Gastroesophageal sphincter (tissue), 4 donors: Measurements from ENCODE around the gene ITK. TPM values are rescaled to one million over a fixed set of nuclear protein-coding genes. Genes with fewer than 3 reads are reported as not detected.

Experiments
- ATAC-seq: fragments of 150-250 bp; one replicate; pipeline ENCODE4 v1.9.1; 2016; ENCODE audit warnings: mild to moderate bottlenecking, moderate library complexity
- H3K27ac ChIP-seq, 4 donors: fragments of 200-600 bp; sonication (generic) in 3 of 4; 1 replicate in 3 of 4; 2 replicates in 1 of 4; pipeline ENCODE4 v1.5.1; 2016 to 2019
- H3K27me3 ChIP-seq: fragments of 200-600 bp; sonication (generic); one replicate; pipeline ENCODE4 v1.5.1; 2019
- H3K36me3 ChIP-seq, 2 donors: fragments of 200-600 bp; sonication (generic); one replicate each; pipeline ENCODE4 v1.5.1; 2019; ENCODE audit warnings: control low read depth in 1 of 2
- H3K4me1 ChIP-seq, 3 donors: fragments of 200-600 bp; sonication (generic); 1 replicate in 2 of 3; 2 replicates in 1 of 3; pipeline ENCODE4 v1.5.1; 2016 to 2019; ENCODE audit warnings: control low read depth in 2 of 3
- H3K4me3 ChIP-seq, 2 donors: fragments of 200-600 bp; sonication (generic); one replicate each; pipeline ENCODE4 v1.5.1; 2019; ENCODE audit warnings: mild to moderate bottlenecking in 1 of 2, moderate library complexity in 1 of 2
- H3K9me3 ChIP-seq, 3 donors: fragments of 200-600 bp; sonication (generic); one replicate each; pipeline ENCODE4 v1.5.1; 2017 to 2019; ENCODE audit warnings: control low read depth in 2 of 3
- EP300 ChIP-seq: sonication (generic); formaldehyde crosslinking; IDR thresholded peaks from one replicate; pipeline ENCODE4 v1.6.1; 2017; ENCODE audit warnings: antibody characterized with exemption, mild to moderate bottlenecking
- POLR2A ChIP-seq, 2 donors: fragments of 450-650 bp; IDR thresholded peaks; one replicate each; pipeline ENCODE4 v1.6.1; 2017; ENCODE audit warnings: antibody characterized with exemption in 2 of 2, mild to moderate bottlenecking in 2 of 2, moderate library complexity in 1 of 2
- POLR2AphosphoS5 ChIP-seq: sonication (generic); formaldehyde crosslinking; IDR thresholded peaks from one replicate; pipeline ENCODE4 v1.6.1; 2017; ENCODE audit warnings: antibody characterized with exemption
- WGBS, 2 donors: methylation state at CpG; one replicate each; pipeline ENCODE4 v1.1.5; 2018; ENCODE audit warnings: low coverage in 1 of 2; 5-methylcytosine and 5-hydroxymethylcytosine counted together
- total RNA-seq, 4 donors: library from RNA; depleted of rRNA; stranded (reverse); fragments of >200 nt; gene quantifications; one replicate each; pipeline ENCODE4 v1.1.0, GENCODE V29; 2016
- TF ChIP-seq, protein P1 (sequence below), 4 experiments: fragments of 200-600 bp in 2 of 4; fragments of 450-650 bp in 2 of 4; sonication (generic) in 1 of 4; IDR thresholded peaks; one replicate each; pipeline ENCODE4 v1.5.1; 2017 to 2019; ENCODE audit warnings: antibody characterized with exemption in 4 of 4, mild to moderate bottlenecking in 2 of 4, moderate library complexity in 2 of 4

ITK gene
- 1 to 10 TPM in 3 of 4 donors, under 1 TPM in 1; 0.52 to 3.1 (median 1.8) TPM for total RNA-seq

DNA sequence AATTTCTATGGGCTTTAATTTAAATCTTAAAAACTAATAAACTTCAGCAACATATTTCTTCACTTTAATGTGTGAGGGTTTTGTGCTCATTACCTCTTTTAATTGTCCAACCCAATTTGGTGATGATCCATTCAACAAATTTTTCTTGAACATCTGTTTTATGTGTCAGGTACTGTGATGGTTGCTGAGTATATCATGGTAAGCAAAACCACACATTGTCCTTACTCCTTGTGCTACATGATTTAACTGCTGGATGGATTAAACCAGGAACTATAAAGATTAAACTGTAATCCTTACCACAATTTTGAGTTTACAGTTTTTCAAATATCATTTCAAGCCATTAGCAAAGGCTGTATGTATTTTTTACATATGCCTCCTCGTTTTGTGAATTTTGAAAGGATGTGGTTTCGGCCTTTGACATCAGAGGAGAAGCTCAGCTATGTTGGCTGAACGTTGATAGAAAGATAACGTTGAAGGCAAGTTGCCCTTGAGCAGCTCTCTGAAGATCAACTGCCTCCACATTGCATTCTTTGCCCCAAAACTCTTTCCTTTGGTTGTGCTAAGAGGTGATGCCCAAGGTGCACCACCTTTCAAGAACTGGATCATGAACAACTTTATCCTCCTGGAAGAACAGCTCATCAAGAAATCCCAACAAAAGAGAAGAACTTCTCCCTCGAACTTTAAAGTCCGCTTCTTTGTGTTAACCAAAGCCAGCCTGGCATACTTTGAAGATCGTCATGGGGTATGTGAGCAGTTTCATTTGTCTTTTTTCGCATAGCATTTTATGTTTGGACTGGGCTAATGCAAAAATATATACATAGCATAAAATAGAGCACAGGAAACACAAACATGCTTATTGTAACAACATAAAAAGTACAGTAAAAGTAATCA lies at the start of gene ITK:
Gene ITK (plus strand): TSS at position 467 of the 891 bp plus-strand sequence. CDS start 138 bp downstream, at position 605.
- ATAC-seq: no peak
- no peaks in the 10 kb centered on the region for H3K4me1 ChIP-seq
- H3K27ac ChIP-seq: no peak within 1 kb of the TSS
- no peaks in the 10 kb centered on the region for H3K36me3 ChIP-seq
- no peak within 1 kb of the TSS for H3K4me3 ChIP-seq
- peaks cover 0 to 5% (median 0%) of the 10 kb centered on the region in 3 donors for H3K9me3 ChIP-seq
- 75 to 82% methylated on average over 7 to 8 of the region's 8 CpGs for WGBS, 2 donors
- TF ChIP-seq, protein P1, sequence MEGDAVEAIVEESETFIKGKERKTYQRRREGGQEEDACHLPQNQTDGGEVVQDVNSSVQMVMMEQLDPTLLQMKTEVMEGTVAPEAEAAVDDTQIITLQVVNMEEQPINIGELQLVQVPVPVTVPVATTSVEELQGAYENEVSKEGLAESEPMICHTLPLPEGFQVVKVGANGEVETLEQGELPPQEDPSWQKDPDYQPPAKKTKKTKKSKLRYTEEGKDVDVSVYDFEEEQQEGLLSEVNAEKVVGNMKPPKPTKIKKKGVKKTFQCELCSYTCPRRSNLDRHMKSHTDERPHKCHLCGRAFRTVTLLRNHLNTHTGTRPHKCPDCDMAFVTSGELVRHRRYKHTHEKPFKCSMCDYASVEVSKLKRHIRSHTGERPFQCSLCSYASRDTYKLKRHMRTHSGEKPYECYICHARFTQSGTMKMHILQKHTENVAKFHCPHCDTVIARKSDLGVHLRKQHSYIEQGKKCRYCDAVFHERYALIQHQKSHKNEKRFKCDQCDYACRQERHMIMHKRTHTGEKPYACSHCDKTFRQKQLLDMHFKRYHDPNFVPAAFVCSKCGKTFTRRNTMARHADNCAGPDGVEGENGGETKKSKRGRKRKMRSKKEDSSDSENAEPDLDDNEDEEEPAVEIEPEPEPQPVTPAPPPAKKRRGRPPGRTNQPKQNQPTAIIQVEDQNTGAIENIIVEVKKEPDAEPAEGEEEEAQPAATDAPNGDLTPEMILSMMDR (IDR thresholded peaks at IDR 0.05): no peak
- no peak for TF ChIP-seq POLR2A (IDR thresholded peaks at IDR 0.05)
- TF ChIP-seq POLR2AphosphoS5: no peak
- TF ChIP-seq EP300: no peak
- peaks cover 5% of the 10 kb centered on the region for H3K27me3 ChIP-seq

DNA sequence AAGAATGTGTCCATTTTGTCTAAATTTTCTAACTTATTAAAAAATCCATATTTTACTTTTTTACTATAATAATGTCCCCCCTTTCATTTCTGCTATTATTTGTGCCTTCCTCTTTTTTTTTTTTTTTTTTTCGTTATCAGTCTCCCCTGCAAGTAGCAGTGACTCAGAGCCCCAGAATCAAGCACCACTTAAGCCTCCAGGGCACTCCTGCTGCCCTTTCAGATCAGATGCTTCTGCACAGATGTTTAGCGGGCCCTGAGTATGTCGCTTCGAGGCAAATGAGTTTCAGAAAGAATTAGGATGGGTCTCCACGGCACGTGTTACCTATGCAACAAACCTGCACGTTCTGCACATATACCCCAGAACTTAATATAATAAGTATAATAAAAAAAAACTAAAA lies 49.7 kb upstream of the ITK start:
- H3K27me3 ChIP-seq: no peaks in the 10 kb centered on the region
- whole genome bisulfite sequencing, 2 donors: 68 to 72% methylated on average over 4 to 7 of the region's 7 CpGs
- no peak for ATAC-seq

DNA sequence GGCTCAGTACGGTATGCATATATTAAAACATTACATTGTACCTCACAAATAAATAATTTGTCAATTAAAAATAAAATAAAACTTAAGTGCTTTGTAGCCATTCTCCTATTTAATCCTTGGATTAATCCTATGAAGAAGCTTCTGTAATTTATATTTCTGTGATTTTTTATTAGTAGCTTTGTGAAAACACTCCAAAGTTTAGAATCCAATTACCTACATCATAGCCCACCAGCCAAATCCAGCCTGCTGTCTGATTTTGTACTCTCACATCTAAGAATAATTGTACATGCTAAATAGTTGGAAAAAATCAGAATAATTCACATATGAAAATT lies 48.4 kb upstream of the ITK start:
- Histone ChIP-seq H3K4me3 (no peak overlapping the region), H3K4me1 (no peaks in the 10 kb centered on the region), H3K27ac (no peak overlapping the region), H3K9me3 (no peaks in the 10 kb centered on the region), H3K36me3 (peaks cover 0 to 14% of the 10 kb centered on the region in 2 donors), H3K27me3 (no peaks in the 10 kb centered on the region)
- 15 to 43% methylated on average over 1 of the region's 1 CpG for WGBS, 2 donors
- no peak for ATAC-seq
- TF ChIP-seq EP300: no peak

More for the DNA sequence above, 49.7 kb upstream of the ITK start:
- TF ChIP-seq POLR2A (IDR thresholded peaks at IDR 0.05) (no peak), POLR2AphosphoS5 (no peak), EP300 (no peak)
- TF ChIP-seq, protein P1 (IDR thresholded peaks at IDR 0.05): no peak
- no peak overlapping the region for H3K4me3 ChIP-seq
- H3K4me1 ChIP-seq: no peaks in the 10 kb centered on the region
- no peak overlapping the region for H3K27ac ChIP-seq
- H3K9me3 ChIP-seq: no peaks in the 10 kb centered on the region
- H3K36me3 ChIP-seq: peaks cover 0 to 2% of the 10 kb centered on the region in 2 donors

DNA sequence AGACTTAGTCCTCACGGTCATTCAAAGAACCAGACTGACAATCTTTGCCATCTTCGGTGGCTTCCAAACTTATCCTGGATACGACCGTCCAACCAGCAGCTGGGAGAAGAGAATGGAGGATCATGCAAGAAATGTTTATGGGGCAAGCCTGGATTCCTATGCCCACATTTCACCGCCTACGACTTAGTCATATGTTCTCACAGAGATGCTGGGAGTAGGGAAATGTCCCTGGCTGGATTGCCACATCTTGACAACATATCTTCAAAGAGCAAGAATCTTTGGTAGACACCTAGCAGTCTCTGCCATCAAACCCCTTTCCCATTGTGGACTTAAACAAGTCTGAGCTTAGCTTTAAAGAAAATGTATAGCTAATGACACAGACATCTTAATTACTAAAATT lies 42.9 kb upstream of the ITK start:
- Histone ChIP-seq H3K36me3 (peaks cover 0 to 35% of the 10 kb centered on the region in 2 donors), H3K4me3 (no peak overlapping the region), H3K27ac (no peak overlapping the region), H3K4me1 (peaks cover 0 to 17% (median 9%) of the 10 kb centered on the region in 3 donors), H3K9me3 (no peaks in the 10 kb centered on the region), H3K27me3 (no peaks in the 10 kb centered on the region)
- no peak for TF ChIP-seq POLR2A (IDR thresholded peaks at IDR 0.05)
- TF ChIP-seq POLR2AphosphoS5: no peak
- no peak for TF ChIP-seq EP300
- TF ChIP-seq, protein P1 (IDR thresholded peaks at IDR 0.05): no peak
- WGBS, 2 donors: 72 to 100% methylated on average over 2 to 6 of the region's 6 CpGs
- no peak for ATAC-seq

DNA sequence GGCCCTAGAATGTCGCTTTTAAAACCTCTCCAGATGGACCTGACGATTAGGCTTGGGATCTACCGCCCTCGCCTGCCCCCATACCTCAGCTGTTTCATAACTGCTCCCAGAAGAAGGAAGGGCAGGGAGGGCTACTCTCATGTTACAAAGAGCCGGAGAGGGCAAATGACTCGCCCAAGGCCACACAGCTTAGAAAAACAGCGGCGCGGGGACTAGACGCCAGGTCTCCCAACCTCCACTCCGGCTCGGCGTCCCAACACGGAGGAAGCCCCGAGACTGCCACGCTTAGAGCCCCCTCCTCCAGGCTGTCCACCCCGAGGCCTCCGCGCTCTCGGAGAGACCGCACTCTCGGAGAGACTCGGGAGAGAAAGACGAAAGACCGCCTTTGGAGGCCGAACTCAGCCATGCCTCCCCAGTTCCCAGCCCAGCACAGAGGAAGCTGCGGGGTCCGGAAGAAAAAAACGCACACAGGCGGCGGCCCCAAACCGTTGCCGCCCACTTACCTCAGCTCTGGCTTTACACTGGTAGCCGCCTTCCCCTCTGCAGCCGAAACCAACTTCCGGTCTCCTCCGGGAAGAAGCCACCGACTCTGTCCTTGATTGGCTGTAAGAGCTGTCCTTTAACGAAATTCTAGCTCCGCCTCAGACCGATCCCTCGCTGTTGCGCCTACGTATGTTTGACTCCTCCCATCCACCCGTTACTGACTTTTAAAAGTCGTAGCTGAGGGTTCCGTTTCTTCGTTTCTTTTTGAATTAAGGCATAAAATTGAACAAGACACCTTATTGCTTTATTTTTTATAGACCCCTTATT lies 38.1 kb upstream of the ITK start, which contains the start of gene MED7:
Gene MED7 (minus strand): TSS at position 549 of the 810 bp plus-strand sequence. CDS start 3,434 bp downstream, outside the sequence.
- TF ChIP-seq POLR2AphosphoS5 (peak; percentile 95), POLR2A (IDR thresholded peaks at IDR 0.05) (peak; percentile 43 to 70)
- TF ChIP-seq, protein P1 (IDR thresholded peaks at IDR 0.05): no peak
- Histone ChIP-seq H3K36me3 (peaks cover 0 to 19% of the 10 kb centered on the region in 2 donors), H3K27me3 (no peaks in the 10 kb centered on the region), H3K9me3 (no peaks in the 10 kb centered on the region), H3K4me1 (peaks cover 0 to 23% (median 9%) of the 10 kb centered on the region in 3 donors), H3K27ac (peak within 1 kb of the TSS; percentile 86 to 100 (median 90)), H3K4me3 (peak within 1 kb of the TSS; percentile 58 to 69)
- 0 to 1% methylated on average over 12 to 15 of the region's 48 CpGs for WGBS, 2 donors
- peak; percentile 100 for ATAC-seq
